SU-DHL-6 (cell line): Measurements from ENCODE around the gene NT5DC3.

Experiments used
- H2AFZ ChIP-seq: fragments of 200-600 bp; sonication (generic); 2 replicates; pipeline ENCODE4 v1.6.1; 2014; ENCODE audit warnings: low read depth, mild to moderate bottlenecking, moderate library complexity, mixed read lengths, antibody characterized with exemption, low read length; ENCODE audit not compliant: severe bottlenecking
- H3F3A ChIP-seq: fragments of 200-600 bp; shearing (Covaris generic); 2 replicates; pipeline ENCODE4 v1.6.0; 2016; ENCODE audit warnings: antibody characterized with exemption, mild to moderate bottlenecking; ENCODE audit not compliant: insufficient read depth
- H3K27ac ChIP-seq: fragments of 200-600 bp; sonication (generic); 2 replicates; pipeline ENCODE4 v1.5.1; 2016; ENCODE audit warnings: low read depth, mild to moderate bottlenecking, low read length, moderate library complexity, mixed read lengths
- H3K27me3 ChIP-seq: fragments of 200-600 bp; sonication (generic), shearing (Covaris generic); 2 replicates; pipeline ENCODE4 v1.6.0; 2014; ENCODE audit warnings: mild to moderate bottlenecking, low read length
- H3K36me3 ChIP-seq: fragments of 200-600 bp; sonication (generic); 2 replicates; pipeline ENCODE4 v1.6.1; 2014; ENCODE audit warnings: mild to moderate bottlenecking, low read length, mixed read lengths
- H3K4me2 ChIP-seq: fragments of 300-600, 200-600 bp; shearing (Covaris generic), sonication (generic); 2 replicates; pipeline ENCODE4 v1.6.0; 2014; ENCODE audit warnings: low read length, low read depth, mild to moderate bottlenecking; ENCODE audit not compliant: poor library complexity, severe bottlenecking
- H3K4me3 ChIP-seq: fragments of 200-600 bp; sonication (generic); 2 replicates; pipeline ENCODE4 v1.5.1; 2014; ENCODE audit warnings: antibody characterized with exemption, low read length, mild to moderate bottlenecking, mixed read lengths; ENCODE audit not compliant: insufficient read depth, poor library complexity, severe bottlenecking
- H3K79me2 ChIP-seq: fragments of 200-600 bp; sonication (generic); 2 replicates; pipeline ENCODE4 v1.6.1; 2014; ENCODE audit warnings: mild to moderate bottlenecking, low read length, moderate library complexity; ENCODE audit not compliant: insufficient read depth
- H3K9ac ChIP-seq: fragments of 200-600 bp; sonication (generic); 2 replicates; pipeline ENCODE4 v1.7.0; 2014; ENCODE audit warnings: mild to moderate bottlenecking, low read length
- H3K9me2 ChIP-seq: fragments of 200-600 bp; sonication (generic); replicated peaks from 2 replicates; pipeline ENCODE4 v1.6.1; 2014; ENCODE audit warnings: low read length; ENCODE audit not compliant: insufficient read depth
- H3K9me3 ChIP-seq: fragments of 200-600 bp; sonication (generic); 2 replicates; pipeline ENCODE4 v1.6.1; 2014; ENCODE audit warnings: low read length, mixed read lengths; ENCODE audit not compliant: insufficient read depth
- H4K20me1 ChIP-seq: fragments of 200-600 bp; sonication (generic); 2 replicates; pipeline ENCODE4 v1.6.1; 2014; ENCODE audit warnings: low read depth, mild to moderate bottlenecking, antibody characterized with exemption, low read length, moderate library complexity, mixed read lengths
- EZH2phosphoT487 ChIP-seq: fragments of 200-600 bp; sonication (generic), shearing (Covaris generic); conservative IDR thresholded peaks from 2 replicates; pipeline ENCODE4 v1.6.1; 2018; ENCODE audit warnings: mild to moderate bottlenecking, antibody characterized with exemption, low read length, moderate library complexity, mixed read lengths
- TF ChIP-seq, protein P1 (sequence below): fragments of 200-600 bp; sonication (generic); IDR thresholded peaks from one replicate; pipeline ENCODE4 v1.5.1; 2017; ENCODE audit warnings: antibody characterized with exemption, mild to moderate bottlenecking, low read length, moderate library complexity; ENCODE audit not compliant: insufficient read depth, poor library complexity, severe bottlenecking

NT5DC3 gene

DNA sequence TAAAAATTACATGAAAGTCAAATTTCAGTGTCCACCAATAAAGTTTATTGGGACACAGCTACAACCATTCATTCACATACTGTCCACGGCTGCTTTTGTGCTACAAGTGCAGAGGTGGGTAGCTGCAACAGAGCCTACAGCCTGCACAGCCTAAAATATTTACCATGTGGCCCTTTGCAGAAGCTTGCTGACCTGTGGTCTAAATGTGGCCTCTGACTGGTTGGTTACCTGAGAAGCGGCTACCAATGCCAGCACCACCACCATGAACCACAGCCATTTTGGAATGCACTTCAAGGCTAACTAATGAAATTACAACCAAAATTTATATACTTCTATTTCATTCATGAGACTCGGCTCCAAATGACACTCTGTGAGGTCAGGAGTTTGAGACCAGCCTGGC is 58.6 kb downstream of the NT5DC3 start:
- H3K9me2 ChIP-seq, result no peaks in the 10 kb centered on the region
- no peaks in the 10 kb centered on the region for H3K36me3 ChIP-seq
- no peaks in the 10 kb centered on the region for H3K9me3 ChIP-seq
- H3F3A ChIP-seq, result no peaks in the 10 kb centered on the region
- H3K9ac ChIP-seq, result no peak overlapping the region
- H3K27ac ChIP-seq, result no peak overlapping the region
- no peaks in the 10 kb centered on the region for H3K27me3 ChIP-seq
- no peaks in the 10 kb centered on the region for H3K79me2 ChIP-seq
- H4K20me1 ChIP-seq, result no peaks in the 10 kb centered on the region
- no peak overlapping the region for H3K4me3 ChIP-seq
- TF ChIP-seq, protein P1, sequence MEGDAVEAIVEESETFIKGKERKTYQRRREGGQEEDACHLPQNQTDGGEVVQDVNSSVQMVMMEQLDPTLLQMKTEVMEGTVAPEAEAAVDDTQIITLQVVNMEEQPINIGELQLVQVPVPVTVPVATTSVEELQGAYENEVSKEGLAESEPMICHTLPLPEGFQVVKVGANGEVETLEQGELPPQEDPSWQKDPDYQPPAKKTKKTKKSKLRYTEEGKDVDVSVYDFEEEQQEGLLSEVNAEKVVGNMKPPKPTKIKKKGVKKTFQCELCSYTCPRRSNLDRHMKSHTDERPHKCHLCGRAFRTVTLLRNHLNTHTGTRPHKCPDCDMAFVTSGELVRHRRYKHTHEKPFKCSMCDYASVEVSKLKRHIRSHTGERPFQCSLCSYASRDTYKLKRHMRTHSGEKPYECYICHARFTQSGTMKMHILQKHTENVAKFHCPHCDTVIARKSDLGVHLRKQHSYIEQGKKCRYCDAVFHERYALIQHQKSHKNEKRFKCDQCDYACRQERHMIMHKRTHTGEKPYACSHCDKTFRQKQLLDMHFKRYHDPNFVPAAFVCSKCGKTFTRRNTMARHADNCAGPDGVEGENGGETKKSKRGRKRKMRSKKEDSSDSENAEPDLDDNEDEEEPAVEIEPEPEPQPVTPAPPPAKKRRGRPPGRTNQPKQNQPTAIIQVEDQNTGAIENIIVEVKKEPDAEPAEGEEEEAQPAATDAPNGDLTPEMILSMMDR, result no peak
- TF ChIP-seq EZH2phosphoT487, result no peak
- no peak overlapping the region for H2AFZ ChIP-seq
- no peak overlapping the region for H3K4me2 ChIP-seq

DNA sequence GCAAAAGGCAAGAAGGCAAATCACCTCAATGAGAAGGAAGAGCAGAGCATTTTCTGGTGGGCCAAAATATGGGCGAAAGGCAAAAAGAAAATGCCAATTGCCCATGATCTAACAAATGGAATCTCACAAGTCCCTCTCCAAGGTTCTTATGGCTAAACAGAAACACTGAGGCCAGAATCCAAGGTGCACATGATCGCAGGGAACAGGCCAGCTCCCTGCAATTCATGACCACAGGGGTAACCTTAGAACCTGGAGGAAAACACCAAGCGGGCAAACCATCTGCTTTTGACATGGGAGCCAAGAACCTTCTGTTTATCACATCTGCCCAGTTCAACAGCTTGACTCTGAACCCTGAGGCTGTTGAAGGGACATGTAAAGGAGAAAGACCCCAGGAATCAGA is 60.0 kb downstream of the NT5DC3 start:
- no peak overlapping the region for H3K4me3 ChIP-seq
- no peak overlapping the region for H3K9ac ChIP-seq
- H3K27ac ChIP-seq, result no peak overlapping the region
- no peaks in the 10 kb centered on the region for H3K9me2 ChIP-seq
- H3K4me2 ChIP-seq, result no peak overlapping the region
- H3F3A ChIP-seq, result no peaks in the 10 kb centered on the region
- no peak overlapping the region for H2AFZ ChIP-seq
- no peaks in the 10 kb centered on the region for H3K79me2 ChIP-seq
- H3K9me3 ChIP-seq, result no peaks in the 10 kb centered on the region
- H3K36me3 ChIP-seq, result no peaks in the 10 kb centered on the region
- H3K27me3 ChIP-seq, result no peaks in the 10 kb centered on the region
- H4K20me1 ChIP-seq, result no peaks in the 10 kb centered on the region
- TF ChIP-seq, protein P1, result no peak
- no peak for TF ChIP-seq EZH2phosphoT487

GRCh38 chr12:103780093-103780440 is 61.0 kb downstream of the NT5DC3 start:
- no peaks in the 10 kb centered on the region for H3K27me3 ChIP-seq
- H3K9me3 ChIP-seq, result no peaks in the 10 kb centered on the region
- TF ChIP-seq, protein P1, result no peak
- no peak for TF ChIP-seq EZH2phosphoT487
- H3F3A ChIP-seq, result no peaks in the 10 kb centered on the region
- H3K9ac ChIP-seq, result no peak overlapping the region
- H2AFZ ChIP-seq, result no peak overlapping the region
- no peaks in the 10 kb centered on the region for H3K36me3 ChIP-seq
- H3K4me3 ChIP-seq, result no peak overlapping the region
- H3K27ac ChIP-seq, result no peak overlapping the region
- no peaks in the 10 kb centered on the region for H3K79me2 ChIP-seq
- H3K9me2 ChIP-seq, result no peaks in the 10 kb centered on the region
- no peaks in the 10 kb centered on the region for H4K20me1 ChIP-seq
- H3K4me2 ChIP-seq, result no peak overlapping the region
